ENCODE data around the gene DYRK3. TPM values are rescaled to one million over a fixed set of nuclear protein-coding genes. Genes with fewer than 3 reads are reported as not detected.

DYRK3 gene
- total and polyA plus RNA-seq, 2 of the 13 experiments (the other 11 are each of a cell fraction or from before 2014, with no cell fraction given) = 0.48 to 2.8 TPM

Other genes starting within 250 kb of the DYRK3 start
- gene IKBKE, start 165.1 kb upstream of the DYRK3 start, total RNA-seq (2016; rRNA removed; fragmentation: Illumina TruSeq; extraction: Trizol) = 4.0 and 5.8 TPM in 2 replicates
- 3.7 and 4.5 TPM in 2 replicates for gene IKBKE, start 165.1 kb upstream of the DYRK3 start, polyA plus RNA-seq (2011; rRNA removed)
- 0.18 and 0.49 TPM in 2 replicates for gene RASSF5, start 128.0 kb upstream of the DYRK3 start, total RNA-seq (2016; rRNA removed; fragmentation: Illumina TruSeq; extraction: Trizol)
- 0.40 and 0.50 TPM in 2 replicates for gene RASSF5, start 128.0 kb upstream of the DYRK3 start, polyA plus RNA-seq (2011; rRNA removed)
- 45.1 and 47.5 TPM in 2 replicates for gene EIF2D, start 23.1 kb upstream of the DYRK3 start, total RNA-seq (2016; rRNA removed; fragmentation: Illumina TruSeq; extraction: Trizol)
- gene EIF2D, start 23.1 kb upstream of the DYRK3 start, polyA plus RNA-seq (2011; rRNA removed) = 61.1 and 64.9 TPM in 2 replicates
- gene MAPKAPK2, start 49.4 kb downstream of the DYRK3 start, total RNA-seq (2016; rRNA removed; fragmentation: Illumina TruSeq; extraction: Trizol) = 14.5 and 16.6 TPM in 2 replicates
- gene MAPKAPK2, start 49.4 kb downstream of the DYRK3 start, polyA plus RNA-seq (2011; rRNA removed) = 34.0 and 40.1 TPM in 2 replicates
- not detected in 2 replicates for gene IL19, start 135.2 kb downstream of the DYRK3 start, total RNA-seq (2016; rRNA removed; fragmentation: Illumina TruSeq; extraction: Trizol)
- not detected in 2 replicates for gene IL19, start 135.2 kb downstream of the DYRK3 start, polyA plus RNA-seq (2011; rRNA removed)
- gene IL10, start 137.0 kb downstream of the DYRK3 start, total RNA-seq (2016; rRNA removed; fragmentation: Illumina TruSeq; extraction: Trizol) = not detected in 2 replicates
- gene IL10, start 137.0 kb downstream of the DYRK3 start, polyA plus RNA-seq (2011; rRNA removed) = not detected in 2 replicates
- gene IL20, start 230.1 kb downstream of the DYRK3 start, total RNA-seq (2016; rRNA removed; fragmentation: Illumina TruSeq; extraction: Trizol) = not detected in 2 replicates
- gene IL20, start 230.1 kb downstream of the DYRK3 start, polyA plus RNA-seq (2011; rRNA removed) = 0.05 TPM in 1 of 2 replicates, not detected in the other